Inflammatory macrophage treated with lipopolysaccharide for 4 hours (primary cell): ENCODE data around the gene BTNL9.
"Not testable (repeated sequence)": the region's sequence is repeated elsewhere in the genome, so short reads cannot be mapped to it uniquely, and the experiment has no call there.

Experiments
- DNase-seq: peaks from one replicate; pipeline ENCODE4 v3.0.0-alpha.2; 2020

The BTNL9 gene

DNA sequence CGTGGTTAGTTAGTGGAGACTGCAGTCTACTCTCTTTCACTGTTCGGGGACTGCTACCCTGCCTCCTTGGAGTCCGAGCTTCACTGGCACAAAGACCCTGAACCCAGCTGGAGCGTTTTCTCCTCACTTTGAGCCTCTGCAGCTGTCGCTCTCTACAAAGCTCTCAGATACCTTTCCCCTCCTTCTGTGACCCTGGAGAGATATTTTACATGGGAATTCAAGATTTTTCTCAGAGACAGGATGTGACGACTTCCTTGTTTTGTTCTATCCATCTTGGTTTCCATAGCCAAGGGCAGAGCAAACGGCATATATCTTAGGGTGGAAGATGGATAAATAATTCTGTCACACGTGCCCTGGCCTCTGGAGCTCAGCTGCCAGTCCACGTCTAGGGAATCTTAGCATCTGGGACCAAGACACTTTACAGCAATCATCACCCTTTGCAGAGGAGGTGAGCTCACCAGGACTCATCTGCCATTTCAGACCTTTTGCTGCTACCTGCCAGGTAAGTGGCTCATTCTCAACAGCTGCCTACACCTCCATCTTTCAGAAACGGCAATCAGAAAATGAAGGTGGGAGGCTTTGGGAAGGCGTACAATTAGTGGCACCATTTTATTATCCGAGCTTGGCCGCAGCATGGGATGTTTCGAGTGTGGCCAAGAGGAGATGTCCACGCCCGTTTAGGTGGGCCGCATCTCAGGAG lies at the start of gene BTNL9:
Gene BTNL9, plus strand, starts transcription at position 336 of the 700 bp plus-strand sequence. CDS start 5,224 bp downstream, outside the sequence.
- DNase-seq: no peak

DNA sequence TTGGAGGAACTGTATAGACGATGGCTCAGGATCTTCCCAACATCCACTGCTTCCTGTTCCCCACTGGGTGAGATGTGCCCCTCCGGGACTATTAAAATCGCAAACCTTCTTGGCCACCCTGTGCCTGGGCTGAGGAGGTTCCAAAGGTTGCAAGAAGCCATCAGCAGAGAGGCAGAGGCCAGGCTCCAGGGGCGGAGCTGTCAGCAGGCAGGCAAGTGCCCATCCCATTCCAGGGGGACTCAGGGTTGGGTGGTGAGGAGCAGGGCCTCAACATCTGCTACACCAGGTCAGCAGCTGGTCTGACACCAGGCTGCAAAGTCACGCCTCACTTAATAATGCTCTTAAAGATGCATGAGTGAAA lies 49.2 kb upstream of the BTNL9 start:
- DNase-seq: no peak

DNA sequence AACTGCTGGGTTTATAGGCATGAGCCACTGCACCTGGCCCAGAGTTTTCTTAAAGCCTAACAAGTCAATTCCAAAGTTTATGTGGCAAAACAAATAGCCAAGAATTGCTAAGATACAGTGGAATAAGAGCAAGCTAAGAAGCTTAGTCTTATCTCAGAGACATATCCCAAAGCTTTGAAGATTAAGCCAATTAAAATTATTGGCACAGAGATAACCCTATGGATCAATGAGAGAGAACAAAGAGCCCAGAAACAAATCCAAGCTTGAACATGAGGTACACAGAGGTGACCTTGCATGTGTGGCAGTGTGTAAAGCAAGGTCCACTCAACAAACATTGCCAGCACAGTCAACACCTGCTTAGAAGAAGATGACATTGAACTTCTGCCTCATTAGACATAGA lies 38.1 kb upstream of the BTNL9 start:
- DNase-seq: no peak

DNA sequence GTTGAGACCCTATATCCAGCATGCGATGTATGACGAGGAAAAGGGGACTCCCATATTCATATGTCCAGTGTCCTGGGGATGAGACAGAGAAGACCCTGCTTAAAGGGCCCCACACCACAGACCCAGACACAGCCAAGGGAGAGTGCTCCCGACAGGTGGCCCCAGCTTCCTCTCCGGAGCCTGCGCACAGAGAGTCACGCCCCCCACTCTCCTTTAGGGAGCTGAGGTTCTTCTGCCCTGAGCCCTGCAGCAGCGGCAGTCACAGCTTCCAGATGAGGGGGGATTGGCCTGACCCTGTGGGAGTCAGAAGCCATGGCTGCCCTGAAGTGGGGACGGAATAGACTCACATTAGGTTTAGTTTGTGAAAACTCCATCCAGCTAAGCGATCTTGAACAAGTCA lies 34.3 kb upstream of the BTNL9 start:
- no peak for DNase-seq

DNA sequence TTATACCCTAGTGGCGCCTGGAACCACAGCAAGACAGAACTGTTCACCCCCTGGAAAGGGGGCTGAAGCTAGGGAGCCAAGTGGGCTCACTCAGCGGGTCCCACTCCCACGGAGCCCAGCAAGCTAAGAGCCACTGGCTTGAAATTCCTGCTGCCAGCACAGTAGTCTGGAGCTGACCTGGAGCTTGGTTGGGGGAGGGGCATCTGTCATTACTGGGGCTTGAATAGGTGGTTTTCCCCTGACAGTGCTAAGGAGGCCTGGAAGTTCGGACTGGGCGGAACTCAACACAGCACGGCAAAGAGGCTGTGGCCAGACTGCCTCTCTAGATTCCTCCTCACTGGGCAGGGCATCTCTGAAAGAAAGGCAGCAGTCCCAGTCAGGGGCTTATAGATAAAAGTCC lies 31.9 kb upstream of the BTNL9 start:
- DNase-seq: no peak

DNA sequence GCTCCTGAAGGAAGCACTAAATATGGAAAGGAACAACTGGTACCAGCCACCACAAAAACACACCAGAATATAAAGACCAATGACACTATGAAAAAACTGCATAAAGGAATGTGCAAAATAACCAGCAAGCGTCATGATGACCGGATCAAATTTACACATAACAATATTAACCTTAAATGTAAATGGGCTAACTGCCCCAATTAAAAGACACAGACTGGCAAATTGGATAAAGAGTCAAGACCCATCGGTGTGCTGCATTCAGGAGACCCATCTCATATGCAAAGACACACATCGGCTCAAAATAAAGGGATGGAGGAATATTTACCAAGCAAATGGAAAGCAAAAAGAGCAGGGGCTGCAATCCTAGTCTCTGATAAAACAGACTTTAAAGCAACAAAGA lies 30.0 kb upstream of the BTNL9 start:
- not testable (repeated sequence) for DNase-seq

DNA sequence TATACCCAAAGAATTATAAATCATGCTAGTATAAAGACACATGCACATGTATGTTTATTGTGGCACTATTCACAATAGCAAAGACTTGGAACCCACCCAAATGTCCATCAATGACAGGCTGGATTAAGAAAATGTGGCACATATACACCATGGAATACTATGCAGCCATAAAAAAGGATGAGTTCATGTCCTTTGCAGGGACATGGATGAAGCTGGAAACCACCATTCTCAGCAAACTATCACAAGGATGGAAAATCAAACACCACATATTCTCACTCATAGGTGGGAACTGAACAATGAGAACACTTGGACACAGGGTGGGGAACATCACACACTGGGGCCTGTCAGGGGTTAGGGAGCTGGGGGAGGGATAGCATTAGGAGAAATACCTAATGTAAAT lies 25.4 kb upstream of the BTNL9 start:
- DNase-seq: not testable (repeated sequence)

DNA sequence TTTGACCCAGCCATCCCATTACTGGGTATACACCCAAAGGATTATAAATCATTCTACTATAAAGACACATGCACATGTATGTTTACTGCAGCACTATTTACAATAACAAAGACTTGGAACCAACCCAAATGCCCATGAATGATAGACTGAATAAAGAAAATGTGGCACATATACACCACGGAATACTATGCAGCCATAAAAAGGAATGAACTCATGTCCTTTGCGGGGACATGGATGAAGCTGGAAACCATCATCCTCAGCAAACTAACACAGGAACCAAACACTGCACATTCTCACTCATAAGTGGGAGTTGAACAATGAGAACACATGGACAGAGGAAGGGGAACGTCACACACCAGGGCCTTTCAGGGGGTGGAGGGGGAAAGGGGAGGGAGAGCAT lies 22.6 kb upstream of the BTNL9 start:
- DNase-seq: not testable (repeated sequence)

DNA sequence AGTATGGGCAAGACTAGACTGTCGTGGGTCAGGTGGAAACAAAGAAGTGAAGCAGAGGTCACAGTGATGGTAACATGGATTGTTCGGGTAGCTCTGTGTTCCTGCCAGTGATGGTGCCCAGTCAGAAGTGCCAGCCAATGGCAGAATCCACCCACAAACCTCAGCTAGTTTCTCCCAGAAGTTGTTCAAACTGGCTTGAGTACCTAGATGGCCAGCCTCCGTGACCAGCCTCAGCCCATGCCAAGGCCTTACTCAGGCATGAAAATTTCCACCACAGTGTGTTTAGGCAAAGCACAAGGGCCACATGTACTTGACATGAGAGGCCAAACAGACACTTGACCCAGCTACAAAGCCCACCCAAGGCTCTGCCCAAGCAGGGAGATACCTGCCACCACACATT lies 19.4 kb upstream of the BTNL9 start:
- no peak for DNase-seq

DNA sequence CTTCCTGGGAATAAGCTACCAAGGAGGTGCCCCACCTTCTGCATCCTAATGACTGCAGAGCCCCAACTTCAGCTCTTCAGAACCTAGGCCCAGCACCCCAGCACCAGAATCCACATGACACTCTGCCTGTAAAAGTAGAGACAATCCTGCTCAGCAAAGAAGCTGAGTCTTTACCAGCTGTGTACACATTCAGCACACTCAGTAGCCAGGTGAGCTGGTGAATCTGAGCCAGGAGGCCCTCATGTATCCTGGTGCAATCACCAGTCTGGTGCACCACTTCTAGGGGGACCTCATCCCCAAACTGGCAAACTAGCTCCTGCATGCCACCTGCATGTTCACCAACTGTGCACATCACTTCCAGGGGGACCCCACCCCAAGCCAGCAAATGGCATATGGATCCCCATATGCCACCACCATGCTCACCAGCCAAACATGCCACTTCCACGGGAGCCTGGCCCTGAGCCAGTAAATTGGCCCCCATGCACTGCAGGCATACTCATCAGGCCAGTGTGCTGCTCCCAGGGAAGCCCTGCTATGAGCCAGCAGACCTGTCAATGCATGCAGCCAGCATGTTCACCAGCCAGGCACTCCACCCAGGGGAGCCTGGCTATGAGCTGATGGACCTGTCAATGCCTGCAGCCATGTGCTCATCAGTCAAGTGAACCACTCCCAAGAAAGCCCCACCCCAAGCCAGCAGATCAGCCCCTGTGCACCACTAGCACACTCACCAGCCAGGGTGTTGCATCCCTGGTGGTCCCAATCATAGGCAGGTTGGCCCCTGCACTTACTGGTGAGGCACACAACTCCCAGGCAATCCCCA lies 15.6 kb upstream of the BTNL9 start:
- DNase-seq: no peak

DNA sequence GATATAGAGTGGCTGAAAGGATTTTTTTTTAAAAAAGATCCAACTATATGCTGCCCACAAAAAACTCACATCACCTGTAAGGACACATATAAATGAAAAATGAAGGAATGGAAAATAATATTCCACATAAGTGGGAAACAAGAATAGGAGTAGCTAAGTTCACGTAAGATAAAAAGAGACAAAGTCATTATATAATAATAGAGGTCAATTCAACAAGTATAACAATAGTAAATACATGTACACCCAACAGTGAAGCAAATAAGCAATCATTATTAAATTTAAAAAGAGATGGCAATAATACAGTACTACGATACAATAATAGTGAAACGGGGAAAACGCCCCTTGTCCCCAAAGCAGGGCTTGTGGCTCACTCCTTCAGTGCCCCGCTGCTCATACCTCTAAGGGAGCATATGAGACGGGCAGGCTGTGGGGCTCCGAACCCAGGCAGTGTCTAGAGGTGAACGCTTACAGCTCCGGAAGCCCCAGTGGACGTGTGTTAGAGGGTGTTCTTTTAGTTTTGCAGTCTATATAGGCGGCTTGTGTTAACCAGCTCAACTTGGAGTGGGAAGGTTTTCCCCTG lies 12.5 kb upstream of the BTNL9 start:
- no peak for DNase-seq

DNA sequence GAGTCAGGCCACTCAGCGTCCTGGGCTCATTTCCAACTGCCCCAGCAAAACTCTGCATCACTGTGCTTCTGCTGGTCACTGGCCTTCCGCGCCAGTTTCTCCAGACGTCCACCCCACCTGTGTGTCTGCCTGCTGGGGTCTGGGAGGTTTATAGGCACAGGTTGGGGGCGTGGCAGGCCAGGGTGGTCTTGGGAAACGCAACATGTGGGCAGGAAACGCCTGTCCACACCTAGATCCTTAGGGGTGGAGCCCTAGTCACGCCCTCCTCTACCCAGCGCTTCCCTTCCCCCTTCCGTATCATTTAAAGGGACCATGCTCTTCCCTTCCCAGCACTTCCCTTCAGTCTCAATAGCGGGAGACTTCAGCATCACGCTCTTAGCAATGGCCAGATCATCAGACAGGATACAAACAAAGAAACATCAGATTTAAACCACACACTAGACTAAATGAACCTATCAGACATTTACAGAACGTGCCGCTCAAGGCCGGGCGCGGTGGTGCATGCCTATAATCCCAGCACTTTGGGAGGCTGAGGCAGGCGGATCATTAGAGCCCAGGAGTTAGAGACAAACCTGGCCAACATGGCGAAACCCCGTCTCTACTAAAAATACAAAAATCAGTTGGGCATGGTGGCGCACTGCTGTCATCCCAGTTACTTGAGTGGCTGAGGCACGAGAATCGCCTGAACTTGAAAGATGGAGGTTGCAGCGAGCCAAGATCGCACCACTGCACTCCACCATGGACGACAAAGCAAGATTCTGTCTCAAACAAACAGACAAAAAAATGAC lies 11.8 kb upstream of the BTNL9 start:
- no peak for DNase-seq

DNA sequence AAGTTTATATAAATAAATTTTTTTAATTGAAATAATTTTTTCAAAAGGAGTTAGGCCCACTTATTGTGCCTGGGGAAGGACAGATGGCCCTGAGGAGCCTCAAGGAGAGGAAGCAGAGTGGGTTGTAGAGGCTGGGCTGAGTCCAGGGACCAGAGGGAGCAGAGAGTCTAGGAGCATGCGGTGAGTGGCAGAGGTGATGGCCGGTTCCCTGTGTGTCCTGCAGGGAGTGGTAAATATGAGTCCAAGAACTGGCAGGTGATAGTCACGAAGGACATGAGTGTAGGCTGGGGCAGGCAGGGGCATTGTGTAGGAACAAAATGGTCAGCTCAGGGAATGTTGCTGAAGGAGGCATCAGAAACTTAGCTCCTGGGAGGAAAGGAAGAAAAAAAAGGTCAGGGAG lies 8.3 kb upstream of the BTNL9 start:
- DNase-seq: no peak

DNA sequence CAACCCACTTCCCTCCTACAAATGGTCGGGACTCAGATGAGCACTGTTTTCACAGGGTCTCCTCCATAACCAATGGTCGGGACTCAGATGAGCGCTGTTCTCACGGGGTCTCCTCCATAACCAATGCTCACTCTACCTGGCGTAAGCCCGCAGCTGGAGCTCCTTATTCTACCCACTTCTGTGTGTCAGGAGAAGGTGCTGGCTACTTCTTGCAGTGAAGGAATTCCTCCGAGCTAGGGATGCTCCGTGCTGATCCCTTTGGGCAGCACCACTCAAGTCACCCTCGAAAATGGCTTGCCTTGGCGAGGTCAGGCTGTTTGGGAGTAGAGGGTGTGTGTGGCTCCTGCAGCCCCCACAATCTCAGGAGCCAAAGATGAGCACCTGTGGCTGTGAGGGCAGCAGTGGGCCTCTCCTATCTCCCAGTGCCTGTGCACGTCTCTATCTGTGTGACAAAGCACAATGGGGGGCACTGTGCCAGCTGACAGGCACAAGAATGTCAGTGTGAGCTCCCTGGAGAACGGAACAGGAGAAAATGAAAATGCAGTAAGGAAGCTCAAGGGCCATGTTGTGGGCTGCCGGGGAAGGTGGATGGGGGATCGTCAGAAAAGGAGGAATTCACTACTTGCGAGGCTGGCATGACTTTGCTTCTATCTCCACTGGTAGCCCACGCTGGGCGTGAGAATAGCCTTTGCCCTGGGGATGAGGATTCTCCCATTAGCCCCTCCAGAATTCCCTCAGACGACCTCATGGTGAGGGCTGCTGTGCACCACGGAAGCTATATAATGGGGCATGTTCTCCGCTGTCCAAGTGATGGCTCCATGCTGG lies 3.9 kb upstream of the BTNL9 start:
- no peak for DNase-seq

DNA sequence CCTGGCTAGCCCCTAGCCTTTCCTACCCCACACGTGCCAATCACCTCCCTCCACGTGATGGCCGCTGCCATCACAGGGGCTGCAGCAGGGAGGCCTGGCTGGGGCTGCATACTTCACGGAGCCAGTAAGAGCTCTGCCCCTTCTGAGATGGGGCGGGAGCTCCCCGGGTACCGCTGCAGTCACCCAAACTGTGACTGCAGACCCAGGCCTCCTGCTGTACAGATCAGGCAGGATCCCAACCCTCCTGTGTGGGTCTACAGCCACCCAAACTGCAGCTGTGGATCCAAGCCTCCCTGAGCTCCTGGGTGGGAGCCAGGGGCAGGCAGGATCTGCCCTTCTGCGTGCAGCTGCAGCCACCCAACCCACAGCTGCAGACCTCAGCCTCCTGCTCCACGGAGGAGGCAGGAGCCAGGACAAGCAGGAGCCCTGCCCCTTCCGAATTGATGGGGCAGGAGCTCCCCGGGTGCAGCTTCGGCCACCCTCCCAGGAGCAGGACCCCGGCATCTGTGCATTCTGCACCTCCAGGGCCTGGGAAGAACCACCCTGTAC lies 3.2 kb upstream of the BTNL9 start:
- no peak for DNase-seq

DNA sequence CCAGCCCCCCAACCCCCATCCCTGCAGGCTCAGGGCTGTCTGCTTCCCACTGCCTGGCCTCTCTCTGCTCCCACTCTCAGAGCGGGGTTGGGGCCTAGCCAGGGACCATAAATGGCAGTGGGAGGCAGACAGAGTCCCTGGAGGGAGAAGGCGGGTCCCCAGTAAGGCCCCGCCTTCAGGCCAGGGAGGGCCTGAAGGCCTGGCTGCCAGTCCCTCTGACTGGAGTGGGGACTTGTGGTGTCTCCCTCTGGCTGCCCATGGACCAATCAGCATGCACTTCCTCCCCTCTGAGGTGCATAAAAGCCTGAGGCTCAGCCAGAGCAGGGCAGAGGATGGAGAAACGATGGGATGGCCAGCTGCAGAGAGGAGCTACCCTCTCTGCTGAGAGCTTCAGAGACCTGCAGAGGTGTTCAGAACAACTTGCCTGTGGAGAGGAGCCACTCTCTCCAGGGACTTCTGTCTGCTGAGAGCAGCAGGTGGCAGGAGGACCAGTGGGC lies 2.7 kb upstream of the BTNL9 start:
- no peak for DNase-seq

DNA sequence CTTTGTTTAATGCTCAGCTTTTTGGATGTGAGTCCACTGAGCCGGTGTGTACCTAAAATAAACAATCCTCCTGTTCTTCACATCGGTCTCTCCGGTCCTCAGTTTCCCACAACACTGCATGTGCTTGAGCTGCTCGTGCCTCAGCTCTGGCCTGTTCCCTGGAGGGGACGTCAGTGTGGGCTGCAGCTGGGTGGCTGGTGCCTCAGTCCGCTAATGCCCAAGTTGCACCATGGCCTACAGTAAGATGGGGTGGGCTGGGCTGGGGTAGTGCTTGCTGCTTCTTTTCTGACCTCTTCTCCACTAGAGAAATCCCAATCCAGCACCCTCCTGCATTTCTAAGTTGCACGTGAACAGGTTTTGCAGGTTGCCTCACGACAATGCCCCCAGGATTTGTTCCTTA lies 595 bp upstream of the BTNL9 start:
- DNase-seq: no peak

DNA sequence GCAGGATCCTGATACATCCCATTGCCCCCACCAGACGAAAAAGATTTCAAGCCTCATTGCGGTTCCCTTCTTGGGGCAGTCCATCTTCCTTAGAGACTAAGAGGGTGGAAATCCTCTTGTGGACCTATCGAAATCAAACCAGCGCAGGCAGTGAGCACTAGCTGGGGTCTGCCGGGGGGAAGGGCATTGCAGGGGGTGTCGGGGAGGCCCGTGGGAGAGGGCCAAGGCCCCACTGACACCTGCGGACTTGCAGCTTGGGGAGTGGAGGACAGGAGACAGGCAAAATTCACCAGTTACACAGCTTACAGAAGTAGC lies 522 bp downstream of the BTNL9 start:
- DNase-seq: no peak

DNA sequence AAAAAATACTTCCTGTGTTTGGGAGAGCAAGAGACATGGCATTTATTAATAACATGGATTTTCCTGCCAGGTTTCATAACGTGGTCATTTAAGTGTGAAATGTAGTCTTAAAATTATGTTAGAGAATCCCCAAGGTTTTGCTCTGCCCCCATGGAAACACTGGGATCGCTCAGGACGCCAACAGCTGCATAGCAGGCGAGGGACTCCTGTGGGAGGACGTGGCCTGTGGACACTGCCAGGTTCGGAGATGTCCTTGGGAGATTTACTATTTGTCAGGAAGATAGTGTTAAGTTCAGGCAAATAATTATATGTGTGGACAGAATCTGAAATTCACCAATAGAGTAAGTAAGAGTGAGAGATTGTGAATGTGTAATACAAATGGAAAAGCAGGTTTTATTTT lies 977 bp downstream of the BTNL9 start:
- no peak for DNase-seq

DNA sequence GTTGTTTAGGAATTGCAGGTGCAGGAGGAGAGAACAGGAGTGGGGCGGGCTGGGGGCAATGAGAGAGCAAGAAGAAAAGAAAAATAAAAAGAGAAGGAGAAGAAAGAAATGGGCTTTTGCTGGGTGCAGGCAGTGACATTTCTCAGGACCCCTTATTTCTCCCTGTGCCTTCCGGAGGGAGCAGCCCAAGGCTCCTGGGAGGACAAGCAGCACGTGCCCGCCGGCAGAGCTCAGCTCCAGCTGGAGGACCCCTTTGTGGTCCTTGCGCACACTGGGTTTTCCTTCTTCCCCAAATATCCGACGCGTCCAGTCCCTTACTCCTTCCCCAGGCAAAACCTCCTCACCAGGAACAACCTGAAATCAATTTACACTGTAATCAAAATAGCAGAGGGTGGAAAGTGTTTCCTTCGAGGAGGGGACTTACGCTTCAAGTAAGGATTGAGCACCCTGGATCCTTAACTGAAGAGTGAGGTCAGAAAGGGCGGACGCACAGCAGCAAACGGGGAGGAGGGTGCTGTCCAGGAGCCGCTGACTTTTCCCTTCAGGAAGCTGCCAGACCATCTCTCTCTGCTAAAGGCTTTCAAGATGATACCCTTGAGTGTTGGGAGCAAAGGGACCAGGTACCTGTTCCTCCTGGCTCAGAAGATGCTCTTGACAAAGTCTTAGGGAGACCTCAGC lies 2.1 kb downstream of the BTNL9 start:
- DNase-seq: no peak

DNA sequence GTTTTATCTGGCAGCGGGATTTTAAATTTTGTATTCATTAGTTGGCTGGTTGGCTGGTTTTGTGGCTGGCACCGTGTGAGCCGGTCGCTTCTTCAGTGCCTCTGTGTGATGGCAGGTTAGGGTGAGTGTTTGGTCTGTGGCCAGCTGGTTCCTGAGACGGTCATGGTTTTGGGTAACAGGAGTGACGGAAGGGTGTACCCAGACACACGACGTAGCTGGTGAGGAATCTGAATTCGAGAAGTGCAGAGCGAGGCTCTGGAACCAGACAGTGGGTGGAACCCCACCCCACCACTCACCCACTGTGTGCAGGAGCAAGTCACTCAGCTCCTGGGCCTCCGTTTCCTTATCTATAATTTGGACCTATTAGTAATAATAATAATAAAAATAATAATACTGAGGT lies 2.7 kb downstream of the BTNL9 start:
- no peak for DNase-seq
